Left ventricle myocardium inferior (tissue), 1 donor: ENCODE results near the gene PCDHA12. TPM values are rescaled to one million over a fixed set of nuclear protein-coding genes. Genes with fewer than 3 reads are reported as not detected.
"Not testable (repeated sequence)": the region's sequence is repeated elsewhere in the genome, so short reads cannot be mapped to it uniquely, and the experiment has no call there.

ENCODE experiments used
- DNase-seq: peaks from one replicate; pipeline ENCODE4 v3.0.0-alpha.2; 2020
- H3K27ac ChIP-seq: fragments of 200-600 bp; replicated peaks from 2 replicates; pipeline ENCODE4 v1.8.0; 2021
- H3K27me3 ChIP-seq: fragments of 200-600 bp; 2 replicates; pipeline ENCODE4 v1.8.0; 2021; ENCODE audit warnings: low read depth
- H3K36me3 ChIP-seq: fragments of 200-600 bp; 2 replicates; pipeline ENCODE4 v1.8.0; 2021
- H3K4me1 ChIP-seq: fragments of 200-600 bp; 2 replicates; pipeline ENCODE4 v1.8.0; 2021
- H3K4me3 ChIP-seq: fragments of 200-600 bp; 2 replicates; pipeline ENCODE4 v1.8.0; 2021; ENCODE audit warnings: mild to moderate bottlenecking, moderate library complexity
- H3K9me3 ChIP-seq: fragments of 200-600 bp; replicated peaks from 2 replicates; pipeline ENCODE4 v1.8.0; 2021
- CTCF ChIP-seq: fragments of 200-600 bp; IDR thresholded peaks from 2 replicates; pipeline ENCODE4 v1.8.0; 2021; ENCODE audit warnings: antibody characterized with exemption, mild to moderate bottlenecking, borderline replicate concordance
- intact Hi-C: fragments of 100-400 bp; cut with micrococcal nuclease; formaldehyde crosslinking; loops from one replicate; pipeline ENCODE4 v1.11.0; 2022
- long read RNA-seq: library from polyadenylated mRNA; unstranded; transcript quantifications from one replicate; pipeline ENCODE4 v2.0.0, GENCODE V29; 2021
- total RNA-seq: library from RNA; stranded (reverse); fragmentation: NEBNext Ultra II Directional; extraction: Animal tissue kit (Norgen Biotek cat#: 25700); gene quantifications from one replicate; pipeline ENCODE4 v1.2.1, GENCODE V29; 2021
- donor health status: DM: no; HTN: yes; CAD: no; lungs with severe emphysema.

The PCDHA12 gene
- total RNA-seq: not detected
- long read RNA-seq: 0 reads

GRCh38 chr5:140875085-140876065 is at the start of gene PCDHA12:
Gene PCDHA12, plus strand, starts transcription at chr5:140875308. Its CDS starts 165 bp downstream, at chr5:140875473.
- intact Hi-C loops: no loop called here
- Histone ChIP-seq H3K27ac (no peak within 1 kb of the TSS), H3K4me3 (no peak within 1 kb of the TSS), H3K9me3 (peaks cover 55% of the 10 kb centered on the region), H3K4me1 (no peaks in the 10 kb centered on the region), H3K36me3 (no peaks in the 10 kb centered on the region), H3K27me3 (peaks cover 98% of the 10 kb centered on the region)
- no peak for DNase-seq
- no peak for TF ChIP-seq CTCF

GRCh38 chr5:140827704-140828361 is 47.3 kb upstream of the PCDHA12 start, which contains the start of gene PCDHA6:
Gene PCDHA6, plus strand, starts transcription at chr5:140827960. Its CDS starts 132 bp downstream, at chr5:140828092.
- no peak for TF ChIP-seq CTCF
- H3K9me3 ChIP-seq: peaks cover 64% of the 10 kb centered on the region
- H3K4me1 ChIP-seq: no peaks in the 10 kb centered on the region
- H3K36me3 ChIP-seq: no peaks in the 10 kb centered on the region
- intact Hi-C loops: no loop called here
- H3K27me3 ChIP-seq: peaks cover 93% of the 10 kb centered on the region
- no peak within 1 kb of the TSS for H3K4me3 ChIP-seq
- H3K27ac ChIP-seq: no peak within 1 kb of the TSS
- DNase-seq: no peak

GRCh38 chr5:140828362-140828737 is 46.8 kb upstream of the PCDHA12 start:
- H3K27ac ChIP-seq: no peak overlapping the region
- H3K9me3 ChIP-seq: peaks cover 59% of the 10 kb centered on the region
- peaks cover 93% of the 10 kb centered on the region for H3K27me3 ChIP-seq
- no peak for TF ChIP-seq CTCF
- DNase-seq: no peak
- H3K4me1 ChIP-seq: no peaks in the 10 kb centered on the region
- intact Hi-C loops: no loop called here
- H3K4me3 ChIP-seq: no peak overlapping the region
- no peaks in the 10 kb centered on the region for H3K36me3 ChIP-seq

GRCh38 chr5:140829511-140830501 is 45.3 kb upstream of the PCDHA12 start:
- DNase-seq: not testable (repeated sequence)
- Histone ChIP-seq H3K27me3 (peaks cover 92% of the 10 kb centered on the region), H3K9me3 (peaks cover 59% of the 10 kb centered on the region)

GRCh38 chr5:140833993-140834392 is 41.1 kb upstream of the PCDHA12 start, which contains the start of gene PCDHA7:
Gene PCDHA7, plus strand, starts transcription at chr5:140834269. Its CDS starts 115 bp downstream, at chr5:140834384.
- H3K27ac ChIP-seq: no peak within 1 kb of the TSS
- peaks cover 86% of the 10 kb centered on the region for H3K27me3 ChIP-seq
- no peaks in the 10 kb centered on the region for H3K4me1 ChIP-seq
- no peaks in the 10 kb centered on the region for H3K36me3 ChIP-seq
- TF ChIP-seq CTCF: no peak
- intact Hi-C loops: no loop called here
- DNase-seq: no peak
- peak within 1 kb of the TSS; percentile 27 for H3K4me3 ChIP-seq
- H3K9me3 ChIP-seq: peaks cover 57% of the 10 kb centered on the region

More at GRCh38 chr5:140829511-140830501, 45.3 kb upstream of the PCDHA12 start:
- H3K4me3 ChIP-seq, H3K4me1 ChIP-seq, H3K27ac ChIP-seq, intact Hi-C loops, H3K36me3 ChIP-seq: not testable (repeated sequence)

GRCh38 chr5:140834439-140835008 is 40.6 kb upstream of the PCDHA12 start:
- intact Hi-C loops, DNase-seq, H3K36me3 ChIP-seq, H3K4me1 ChIP-seq, H3K27ac ChIP-seq: not testable (repeated sequence)
- H3K9me3 ChIP-seq: peaks cover 52% of the 10 kb centered on the region
- peaks cover 86% of the 10 kb centered on the region for H3K27me3 ChIP-seq
- peak overlapping the region; percentile 27 for H3K4me3 ChIP-seq
